ENCODE data around the gene BCL2L1. TPM values are rescaled to one million over a fixed set of nuclear protein-coding genes. Genes with fewer than 3 reads are reported as not detected.

Gene BCL2L1
- total RNA-seq: 100 to 1,000 TPM; 131 to 245 (median 182) TPM

- Histone ChIP-seq H3K27ac (peak within 1 kb of the TSS; percentile 99), H3K36me3 (peaks cover 0 to 29% (median 6%) of the 10 kb centered on the region in 4 donors), H3K9me3 (no peaks in the 10 kb centered on the region), H3K4me1 (peaks cover 24 to 32% (median 29%) of the 10 kb centered on the region in 4 donors), H3K27me3 (no peaks in the 10 kb centered on the region), H3K4me3 (peak within 1 kb of the TSS; percentile 63 to 85 (median 72))
- 0% methylated on average over 28 to 38 of the region's 38 CpGs for WGBS, 2 donors
- peak; percentile 85 to 94 for DNase-seq
- TF ChIP-seq POLR2A (IDR thresholded peaks at IDR 0.05): peak in 3 of 4 donors; percentile 84 to 89 (median 85)
- TF ChIP-seq POLR2AphosphoS5 (IDR thresholded peaks at IDR 0.05): peak; percentile 76 to 84
- TF ChIP-seq EP300 (IDR thresholded peaks at IDR 0.05): peak in 1 of 4 donors; percentile 40
- TF ChIP-seq CTCF (IDR thresholded peaks at IDR 0.05): peak; percentile 59 to 91 (median 86)
- peak; percentile 88 for ATAC-seq (ENCODE audit: low FRiP score in 2 of 2)
These were observed at the start of gene BCL2L1 for GRCh38 chr20:31722257-31723068. Gene BCL2L1 (minus strand): TSS chr20:31722868. CDS start chr20:31722218, 650 bp downstream.

- DNase-seq: no peak
- Histone ChIP-seq H3K27ac (no peak overlapping the region), H3K27me3 (no peaks in the 10 kb centered on the region), H3K9me3 (no peaks in the 10 kb centered on the region), H3K4me3 (no peak overlapping the region), H3K4me1 (no peaks in the 10 kb centered on the region), H3K36me3 (no peaks in the 10 kb centered on the region)
- no peak for ATAC-seq (ENCODE audit: low FRiP score in 2 of 2)
- TF ChIP-seq POLR2A (IDR thresholded peaks at IDR 0.05): no peak
- no peak for TF ChIP-seq EP300 (IDR thresholded peaks at IDR 0.05)
- no peak for TF ChIP-seq CTCF (IDR thresholded peaks at IDR 0.05)
- 72 to 76% methylated on average over 1 of the region's 1 CpG for WGBS, 2 donors
These were observed 47.6 kb upstream of the BCL2L1 start for GRCh38 chr20:31770243-31770642.

GRCh38 chr20:31769681-31770080 lies 47.0 kb upstream of the BCL2L1 start:
- ATAC-seq (ENCODE audit: low FRiP score in 2 of 2): no peak

GRCh38 chr20:31767805-31768204 lies 45.1 kb upstream of the BCL2L1 start:
- no peak overlapping the region for H3K4me3 ChIP-seq
- H3K36me3 ChIP-seq: no peaks in the 10 kb centered on the region
- no peaks in the 10 kb centered on the region for H3K27me3 ChIP-seq
- WGBS, 2 donors: 95 to 98% methylated on average over 3 of the region's 3 CpGs
- no peak overlapping the region for H3K27ac ChIP-seq
- no peak for ATAC-seq (ENCODE audit: low FRiP score in 2 of 2)
- no peaks in the 10 kb centered on the region for H3K4me1 ChIP-seq
- H3K9me3 ChIP-seq: no peaks in the 10 kb centered on the region
- DNase-seq: no peak
- no peak for TF ChIP-seq EP300 (IDR thresholded peaks at IDR 0.05)
- TF ChIP-seq POLR2AphosphoS5 (IDR thresholded peaks at IDR 0.05): no peak
- no peak for TF ChIP-seq POLR2A (IDR thresholded peaks at IDR 0.05)
- no peak for TF ChIP-seq CTCF (IDR thresholded peaks at IDR 0.05)

More at GRCh38 chr20:31769681-31770080, 47.0 kb upstream of the BCL2L1 start:
- no peaks in the 10 kb centered on the region for H3K27me3 ChIP-seq
- H3K4me3 ChIP-seq: no peak overlapping the region
- DNase-seq: no peak
- no peak overlapping the region for H3K27ac ChIP-seq
- H3K4me1 ChIP-seq: no peaks in the 10 kb centered on the region
- no peaks in the 10 kb centered on the region for H3K9me3 ChIP-seq
- no peaks in the 10 kb centered on the region for H3K36me3 ChIP-seq
- TF ChIP-seq POLR2A (IDR thresholded peaks at IDR 0.05) (no peak), EP300 (IDR thresholded peaks at IDR 0.05) (no peak), POLR2AphosphoS5 (IDR thresholded peaks at IDR 0.05) (no peak), CTCF (IDR thresholded peaks at IDR 0.05) (no peak)
- whole genome bisulfite sequencing, 2 donors: 94 to 96% methylated on average over 5 of the region's 5 CpGs

All from upper lobe of left lung (tissue), 6 donors.